Mesenchymal stem cell (in vitro differentiated cells and primary cell): ENCODE results near the gene ARFRP1.
A peak's percentile ranks its signal among the peaks of the same experiment; 100 is the strongest.

Source experiments
- DNase-seq: peaks from one replicate; pipeline ENCODE4 v3.0.0-alpha.2; 2013
- H2AFZ ChIP-seq: one replicate; pipeline ENCODE4 v1.6.1; 2013; ENCODE audit warnings: low read depth, mild to moderate bottlenecking, control low read depth, inconsistent platforms, low read length, moderate library complexity
- H2AK5ac ChIP-seq: 2 replicates; pipeline ENCODE4 v1.6.1; 2013; ENCODE audit warnings: low read length, moderate library complexity, mild to moderate bottlenecking, inconsistent platforms; ENCODE audit not compliant: severe bottlenecking
- H2BK120ac ChIP-seq: one replicate; pipeline ENCODE4 v1.6.1; 2013; ENCODE audit warnings: low read depth, mild to moderate bottlenecking, inconsistent platforms, low read length, moderate library complexity
- H2BK12ac ChIP-seq, 2 experiments: one replicate each; pipeline ENCODE4 v1.6.1; 2013; ENCODE audit warnings: inconsistent platforms in 2 of 2, low read length in 2 of 2, mild to moderate bottlenecking in 2 of 2, moderate library complexity in 2 of 2, control low read depth in 1 of 2
- H2BK15ac ChIP-seq: one replicate; pipeline ENCODE4 v1.6.1; 2013; ENCODE audit warnings: mild to moderate bottlenecking, low read depth, inconsistent platforms; ENCODE audit not compliant: poor library complexity, severe bottlenecking
- H2BK5ac ChIP-seq: 2 replicates; pipeline ENCODE4 v1.6.1; 2013; ENCODE audit warnings: low read depth, mild to moderate bottlenecking, low read length, control low read depth, inconsistent platforms; ENCODE audit not compliant: poor library complexity, severe bottlenecking
- H3K14ac ChIP-seq, 2 experiments: one replicate each; pipeline ENCODE4 v1.6.1; 2013; ENCODE audit warnings: inconsistent platforms in 2 of 2, low read length in 2 of 2, control low read depth in 1 of 2, mild to moderate bottlenecking in 1 of 2, moderate library complexity in 1 of 2
- H3K18ac ChIP-seq, 2 experiments: one replicate each; pipeline ENCODE4 v1.6.1; 2013; ENCODE audit warnings: inconsistent platforms in 2 of 2, low read length in 2 of 2, control low read depth in 1 of 2, low read depth in 1 of 2, mild to moderate bottlenecking in 1 of 2
- H3K23ac ChIP-seq, 2 experiments: one replicate each; pipeline ENCODE4 v1.6.1; 2013; ENCODE audit warnings: inconsistent platforms in 2 of 2, low read length in 2 of 2, mild to moderate bottlenecking in 2 of 2, moderate library complexity in 2 of 2, control low read depth in 1 of 2
- H3K27ac ChIP-seq: 2 replicates; pipeline ENCODE4 v1.5.1; 2013; ENCODE audit warnings: mild to moderate bottlenecking, moderate library complexity, low read length, control low read depth, inconsistent platforms; ENCODE audit not compliant: poor library complexity, severe bottlenecking
- H3K27me3 ChIP-seq, 2 experiments: 2 replicates each; pipeline versions ENCODE4 v1.6.1 to v1.7.0; 2013; ENCODE audit warnings: low read length in 2 of 2, mild to moderate bottlenecking in 2 of 2, moderate library complexity in 2 of 2, control low read depth in 1 of 2, inconsistent platforms in 1 of 2; ENCODE audit not compliant: control insufficient read depth in 1 of 2, insufficient read depth in 1 of 2
- H3K36me3 ChIP-seq, 2 experiments: 2 replicates each; pipeline versions ENCODE4 v1.6.1 to v1.7.0; 2013; ENCODE audit warnings: low read length in 2 of 2, control low read depth in 1 of 2, inconsistent platforms in 1 of 2, low read depth in 1 of 2, mild to moderate bottlenecking in 1 of 2; ENCODE audit not compliant: insufficient read depth in 2 of 2, control insufficient read depth in 1 of 2
- H3K4ac ChIP-seq, 2 experiments: one replicate each; pipeline ENCODE4 v1.6.1; 2013; ENCODE audit warnings: inconsistent platforms in 2 of 2, low read length in 2 of 2, mild to moderate bottlenecking in 2 of 2, moderate library complexity in 2 of 2, control low read depth in 1 of 2, low read depth in 1 of 2
- H3K4me1 ChIP-seq: 2 replicates; pipeline ENCODE4 v1.6.1; 2013; ENCODE audit warnings: low read depth, low read length, control low read depth; ENCODE audit not compliant: control insufficient read depth, insufficient read depth
- H3K4me2 ChIP-seq: 2 replicates; pipeline ENCODE4 v1.6.1; 2013; ENCODE audit warnings: low read length, mild to moderate bottlenecking, inconsistent platforms; ENCODE audit not compliant: poor library complexity, severe bottlenecking
- H3K4me3 ChIP-seq, 2 experiments: 2 replicates each; pipeline versions ENCODE4 v1.5.1 to v1.7.0; 2013; ENCODE audit warnings: low read length in 2 of 2, mild to moderate bottlenecking in 2 of 2, control low read depth in 1 of 2, low read depth in 1 of 2; ENCODE audit not compliant: insufficient read depth in 1 of 2
- H3K79me1 ChIP-seq: replicated peaks from 2 replicates; pipeline ENCODE4 v1.6.1; 2013; ENCODE audit warnings: mild to moderate bottlenecking, control low read depth, low read length, inconsistent platforms; ENCODE audit not compliant: poor library complexity, severe bottlenecking
- H3K9ac ChIP-seq: 2 replicates; pipeline ENCODE4 v1.7.0; 2013; ENCODE audit warnings: mild to moderate bottlenecking, low read length, moderate library complexity
- H3K9me3 ChIP-seq: 2 replicates; pipeline ENCODE4 v1.7.0; 2013; ENCODE audit warnings: mild to moderate bottlenecking, low read length; ENCODE audit not compliant: control insufficient read depth
- H4K8ac ChIP-seq: one replicate; pipeline ENCODE4 v1.6.1; 2013; ENCODE audit warnings: inconsistent platforms, mild to moderate bottlenecking, low read length, moderate library complexity
- H4K91ac ChIP-seq: one replicate; pipeline ENCODE4 v1.6.1; 2013; ENCODE audit warnings: mild to moderate bottlenecking, low read length, inconsistent platforms
- WGBS: methylation state at CpG from one replicate; pipeline ENCODE4 v1.1.7; 2013; ENCODE audit warnings: mixed read lengths; 5-methylcytosine and 5-hydroxymethylcytosine counted together

ARFRP1 gene

DNA sequence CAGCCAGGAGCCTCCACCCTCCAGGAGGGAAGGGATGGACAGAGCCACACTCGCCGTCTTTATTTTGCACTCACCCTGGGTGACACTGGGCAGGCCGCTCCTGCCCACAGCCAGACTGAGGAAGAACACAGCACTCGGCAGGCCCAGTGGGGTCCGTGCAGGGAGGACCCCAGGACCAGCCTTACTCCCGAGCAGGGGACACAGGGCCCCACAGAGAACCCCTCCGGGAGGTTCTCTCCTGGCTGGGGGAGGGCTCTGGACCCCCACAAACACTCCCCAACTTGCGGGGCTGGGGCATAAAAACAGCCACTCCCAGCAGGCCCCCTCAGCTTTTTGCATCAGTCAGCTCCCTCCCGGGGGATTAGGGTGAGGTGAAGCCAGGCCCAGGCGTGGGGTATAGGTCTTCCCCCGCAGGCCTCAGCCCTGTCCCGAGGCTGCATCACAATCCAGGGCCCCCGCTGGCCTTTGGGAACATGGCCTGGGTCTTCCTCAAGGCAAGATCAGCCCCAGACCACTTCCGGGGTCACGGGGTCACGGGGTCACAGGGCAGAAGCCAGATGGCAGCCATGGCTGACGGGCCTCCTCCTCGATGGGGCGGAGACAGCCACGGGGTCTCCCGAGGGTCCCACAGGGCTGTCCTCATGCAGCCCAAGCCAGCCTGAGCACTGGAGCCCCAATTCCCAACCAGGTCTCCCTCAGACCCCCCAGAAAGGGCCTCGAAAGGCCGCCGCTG, 8.1 kb downstream of the ARFRP1 start:
- 76% methylated on average over 24 of the region's 24 CpGs for WGBS
- Histone ChIP-seq H3K4me1 (peaks cover 75% of the 10 kb centered on the region), H2BK5ac (peak overlapping the region; percentile 85), H3K27ac (peak overlapping the region; percentile 90), H3K4me3 (no peak overlapping the region), H3K4me2 (peak overlapping the region; percentile 44), H3K9ac (peak overlapping the region; percentile 70), H4K91ac (peak overlapping the region; percentile 100), H2BK12ac (peak overlapping the region; percentile 29 to 98), H3K4ac (peak overlapping the region; percentile 90 to 93), H2AFZ (no peak overlapping the region), H3K79me1 (peaks cover 33% of the 10 kb centered on the region), H2BK15ac (peak overlapping the region; percentile 93), H3K18ac (peak overlapping the region; percentile 93 to 98), H3K27me3 (no peaks in the 10 kb centered on the region), H3K14ac (peak overlapping the region in 1 of 2 experiments; percentile 85), H3K36me3 (peaks cover 16 to 72% of the 10 kb centered on the region in 2 experiments), H2BK120ac (peak overlapping the region; percentile 98), H4K8ac (peak overlapping the region; percentile 90), H2AK5ac (peak overlapping the region; percentile 99), H3K9me3 (no peaks in the 10 kb centered on the region), H3K23ac (no peak overlapping the region)
- no peak for DNase-seq

- no peak overlapping the region for H3K23ac ChIP-seq
- H2AFZ ChIP-seq: no peak overlapping the region
- H3K4me1 ChIP-seq: peaks cover 72% of the 10 kb centered on the region
- peak overlapping the region; percentile 90 for H3K27ac ChIP-seq
- peak overlapping the region; percentile 44 for H3K4me2 ChIP-seq
- peak overlapping the region; percentile 85 for H2BK5ac ChIP-seq
- WGBS: 11% methylated on average over 17 of the region's 19 CpGs
- peaks cover 8 to 72% of the 10 kb centered on the region in 2 experiments for H3K36me3 ChIP-seq
- H3K9ac ChIP-seq: peak overlapping the region; percentile 70
- H3K14ac ChIP-seq: peak overlapping the region in 1 of 2 experiments; percentile 85
- peak; percentile 97 for DNase-seq
- peak overlapping the region; percentile 51 to 98 for H2BK12ac ChIP-seq
- H3K4ac ChIP-seq: peak overlapping the region; percentile 90 to 93
- H3K27me3 ChIP-seq: no peaks in the 10 kb centered on the region
- peak overlapping the region; percentile 90 for H4K8ac ChIP-seq
- H4K91ac ChIP-seq: peak overlapping the region; percentile 100
- H2BK15ac ChIP-seq: peak overlapping the region; percentile 93
- H3K4me3 ChIP-seq: peak overlapping the region; percentile 17 to 47
- peak overlapping the region; percentile 98 for H2BK120ac ChIP-seq
- H3K79me1 ChIP-seq: peaks cover 30% of the 10 kb centered on the region
- H3K9me3 ChIP-seq: no peaks in the 10 kb centered on the region
- peak overlapping the region; percentile 99 for H2AK5ac ChIP-seq
- H3K18ac ChIP-seq: peak overlapping the region; percentile 93 to 98
Measured at GRCh38 chr20:63698739-63699465, 8.9 kb downstream of the ARFRP1 start.

GRCh38 chr20:63697868-63698545, 9.8 kb downstream of the ARFRP1 start:
- peak overlapping the region; percentile 69 to 75 for H2BK12ac ChIP-seq
- WGBS: 85% methylated on average over 36 of the region's 40 CpGs
- peak overlapping the region; percentile 21 for H2BK5ac ChIP-seq
- H3K79me1 ChIP-seq: peaks cover 25% of the 10 kb centered on the region
- H2BK15ac ChIP-seq: peak overlapping the region; percentile 89
- peak overlapping the region; percentile 48 for H3K4me2 ChIP-seq
- peak overlapping the region in 1 of 2 experiments; percentile 59 for H3K4me3 ChIP-seq
- no peak overlapping the region for H2AFZ ChIP-seq
- peak overlapping the region; percentile 70 for H3K9ac ChIP-seq
- H3K4ac ChIP-seq: peak overlapping the region; percentile 40 to 93
- no peaks in the 10 kb centered on the region for H3K27me3 ChIP-seq
- peaks cover 71% of the 10 kb centered on the region for H3K4me1 ChIP-seq
- H3K18ac ChIP-seq: peak overlapping the region; percentile 30 to 34
- H3K36me3 ChIP-seq: peaks cover 6 to 67% of the 10 kb centered on the region in 2 experiments
- no peak for DNase-seq
- peak overlapping the region; percentile 60 for H4K91ac ChIP-seq
- no peak overlapping the region for H3K23ac ChIP-seq
- H2BK120ac ChIP-seq: peak overlapping the region; percentile 11
- H4K8ac ChIP-seq: no peak overlapping the region
- H2AK5ac ChIP-seq: peak overlapping the region; percentile 45
- peak overlapping the region in 1 of 2 experiments; percentile 35 for H3K14ac ChIP-seq
- H3K9me3 ChIP-seq: no peaks in the 10 kb centered on the region
- H3K27ac ChIP-seq: peak overlapping the region; percentile 90
